Keratinocyte (primary cell): Measurements from ENCODE around the gene MYO7B.

ENCODE experiments used
- EZH2 ChIP-seq: IDR thresholded peaks from one replicate; pipeline ENCODE4 v1.6.1; 2012; ENCODE audit warnings: inconsistent platforms, mild to moderate bottlenecking, low read length, moderate library complexity
- TF ChIP-seq, protein P1 (sequence below), 3 experiments: IDR thresholded peaks in 1 of 3; conservative IDR thresholded peaks in 1 of 3; optimal IDR thresholded peaks in 1 of 3; 2 replicates in 2 of 3; 3 replicates in 1 of 3; pipeline versions ENCODE3 to v1.5.1; 2011; ENCODE audit warnings: low read length in 3 of 3, mild to moderate bottlenecking in 3 of 3, moderate library complexity in 2 of 3, control low read depth in 1 of 3, inconsistent platforms in 1 of 3; ENCODE audit not compliant: insufficient read depth in 2 of 3; ENCODE audit errors: extremely low read depth in 1 of 3

- TF ChIP-seq, protein P1, sequence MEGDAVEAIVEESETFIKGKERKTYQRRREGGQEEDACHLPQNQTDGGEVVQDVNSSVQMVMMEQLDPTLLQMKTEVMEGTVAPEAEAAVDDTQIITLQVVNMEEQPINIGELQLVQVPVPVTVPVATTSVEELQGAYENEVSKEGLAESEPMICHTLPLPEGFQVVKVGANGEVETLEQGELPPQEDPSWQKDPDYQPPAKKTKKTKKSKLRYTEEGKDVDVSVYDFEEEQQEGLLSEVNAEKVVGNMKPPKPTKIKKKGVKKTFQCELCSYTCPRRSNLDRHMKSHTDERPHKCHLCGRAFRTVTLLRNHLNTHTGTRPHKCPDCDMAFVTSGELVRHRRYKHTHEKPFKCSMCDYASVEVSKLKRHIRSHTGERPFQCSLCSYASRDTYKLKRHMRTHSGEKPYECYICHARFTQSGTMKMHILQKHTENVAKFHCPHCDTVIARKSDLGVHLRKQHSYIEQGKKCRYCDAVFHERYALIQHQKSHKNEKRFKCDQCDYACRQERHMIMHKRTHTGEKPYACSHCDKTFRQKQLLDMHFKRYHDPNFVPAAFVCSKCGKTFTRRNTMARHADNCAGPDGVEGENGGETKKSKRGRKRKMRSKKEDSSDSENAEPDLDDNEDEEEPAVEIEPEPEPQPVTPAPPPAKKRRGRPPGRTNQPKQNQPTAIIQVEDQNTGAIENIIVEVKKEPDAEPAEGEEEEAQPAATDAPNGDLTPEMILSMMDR (optimal IDR thresholded peaks at IDR 0.05 in 1 of 3, IDR thresholded peaks at IDR 0.05 in 1 of 3, conservative IDR thresholded peaks at IDR 0.05 in 1 of 3; ENCODE audit: extremely low read depth in 1 of 3, insufficient read depth in 2 of 3, low read length in 3 of 3), result no peak
- TF ChIP-seq EZH2, result no peak
These were observed 145.9 kb downstream of the MYO7B start for GRCh38 chr2:127681288-127681804.
